Fibroblast of lung (primary cell): ENCODE measurements around the gene SBF2. TPM values are rescaled to one million over a fixed set of nuclear protein-coding genes. Genes with fewer than 3 reads are reported as not detected.

Experiments used
- DNase-seq, 2 donors: peaks; one replicate each; pipeline versions ENCODE4 v3.0.0 to v3.0.0-alpha.2; 2010; ENCODE audit warnings: low read depth in 2 of 2
- H2AFZ ChIP-seq: 2 replicates; pipeline ENCODE4 v1.5.1; 2012; ENCODE audit warnings: low read length, control low read depth, inconsistent platforms
- H3K27ac ChIP-seq: 2 replicates; pipeline ENCODE4 v1.5.1; 2011; ENCODE audit warnings: low read length, control low read depth; ENCODE audit not compliant: insufficient read depth
- H3K27me3 ChIP-seq: 2 replicates; pipeline ENCODE4 v1.5.1; 2011; ENCODE audit warnings: mild to moderate bottlenecking, low read length; ENCODE audit not compliant: control insufficient read depth, insufficient read depth
- H3K36me3 ChIP-seq: 2 replicates; pipeline ENCODE4 v1.5.1; 2011; ENCODE audit warnings: low read length; ENCODE audit not compliant: control insufficient read depth, insufficient read depth
- H3K4me1 ChIP-seq: 2 replicates; pipeline ENCODE4 v1.5.1; 2011; ENCODE audit warnings: low read length; ENCODE audit not compliant: control insufficient read depth, insufficient read depth; ENCODE audit errors: extremely low read depth
- H3K4me2 ChIP-seq: 2 replicates; pipeline ENCODE4 v1.5.1; 2011; ENCODE audit warnings: low read length, control low read depth; ENCODE audit not compliant: insufficient read depth; ENCODE audit errors: extremely low read depth
- H3K4me3 ChIP-seq, 4 experiments: fragments of 200-600 bp in 1 of 4; sonication (generic) in 1 of 4; replicated peaks in 1 of 4; 2 replicates each; pipeline ENCODE4 v1.5.1; 2011 to 2016; ENCODE audit warnings: low read length in 4 of 4, low read depth in 3 of 4, mild to moderate bottlenecking in 3 of 4, control low read depth in 2 of 4, inconsistent platforms in 1 of 4, mixed read lengths in 1 of 4; ENCODE audit not compliant: insufficient read depth in 1 of 4; ENCODE audit errors: control extremely low read depth in 1 of 4
- H3K79me2 ChIP-seq: 2 replicates; pipeline ENCODE4 v1.5.1; 2012; ENCODE audit warnings: mild to moderate bottlenecking, low read length, inconsistent platforms; ENCODE audit not compliant: control insufficient read depth, insufficient read depth
- H3K9ac ChIP-seq: 2 replicates; pipeline ENCODE4 v1.5.1; 2011; ENCODE audit warnings: mild to moderate bottlenecking, low read length, control low read depth; ENCODE audit not compliant: insufficient read depth
- H3K9me3 ChIP-seq: 2 replicates; pipeline ENCODE4 v1.5.1; 2012; ENCODE audit warnings: low read depth, low read length; ENCODE audit not compliant: control insufficient read depth, insufficient read depth
- H4K20me1 ChIP-seq: 2 replicates; pipeline ENCODE4 v1.5.1; 2011; ENCODE audit warnings: low read length; ENCODE audit not compliant: control insufficient read depth, insufficient read depth; ENCODE audit errors: extremely low read depth
- CTCF ChIP-seq, 2 donors: IDR thresholded peaks in 1 of 2; conservative IDR thresholded peaks in 1 of 2; 1 replicate in 1 of 2; 2 replicates in 1 of 2; pipeline ENCODE4 v1.5.1; 2011 to 2012; ENCODE audit warnings: low read length in 2 of 2, control low read depth in 1 of 2, inconsistent platforms in 1 of 2, low read depth in 1 of 2, mild to moderate bottlenecking in 1 of 2
- EZH2 ChIP-seq: IDR thresholded peaks from 2 replicates; pipeline ENCODE4 v1.5.1; 2012; ENCODE audit warnings: low read length, control low read depth, mild to moderate bottlenecking; ENCODE audit errors: missing control alignments
- polyA plus RNA-seq, 2 donors: library from polyadenylated mRNA; depleted of rRNA in 1 of 2; stranded (reverse) in 1 of 2; unstranded in 1 of 2; fragments of >200 nt; gene quantifications; 2 replicates each; pipeline ENCODE4 v1.2.1, GENCODE V29; 2011 to 2012; ENCODE audit warnings: missing spikeins in 1 of 2
- total RNA-seq: library from RNA; depleted of rRNA; stranded (reverse); fragments of >200 nt; gene quantifications from 2 replicates; pipeline ENCODE4 v1.2.1, GENCODE V29; 2014

SBF2 gene
- total and polyA plus RNA-seq, 2 donors (not counting 1 experiment from before 2014, with no cell fraction given) = 69.4 to 95.9 TPM

GRCh38 chr11:9888938-9889337 is 405.1 kb downstream of the SBF2 start:
- no peak overlapping the region for H3K4me2 ChIP-seq
- H3K9me3 ChIP-seq = no peaks in the 10 kb centered on the region
- no peak for DNase-seq
- no peaks in the 10 kb centered on the region for H4K20me1 ChIP-seq
- H3K4me1 ChIP-seq = no peaks in the 10 kb centered on the region
- H3K27ac ChIP-seq = no peak overlapping the region
- H3K9ac ChIP-seq = no peak overlapping the region
- no peaks in the 10 kb centered on the region for H3K79me2 ChIP-seq
- no peaks in the 10 kb centered on the region for H3K27me3 ChIP-seq
- TF ChIP-seq EZH2 = no peak
- TF ChIP-seq CTCF (conservative IDR thresholded peaks at IDR 0.05 in 1 of 2, IDR thresholded peaks at IDR 0.05 in 1 of 2; ENCODE audit: low read depth in 1 of 2, low read length in 2 of 2) = no peak
- no peak overlapping the region for H3K4me3 ChIP-seq
- H3K36me3 ChIP-seq = no peaks in the 10 kb centered on the region
- H2AFZ ChIP-seq = no peak overlapping the region

- no peak overlapping the region for H3K4me2 ChIP-seq
- no peaks in the 10 kb centered on the region for H3K9me3 ChIP-seq
- H3K27me3 ChIP-seq = no peaks in the 10 kb centered on the region
- H3K9ac ChIP-seq = no peak overlapping the region
- H2AFZ ChIP-seq = no peak overlapping the region
- H3K4me1 ChIP-seq = no peaks in the 10 kb centered on the region
- TF ChIP-seq EZH2 (no peak), CTCF (conservative IDR thresholded peaks at IDR 0.05 in 1 of 2, IDR thresholded peaks at IDR 0.05 in 1 of 2; ENCODE audit: low read depth in 1 of 2, low read length in 2 of 2) (no peak)
- H3K27ac ChIP-seq = no peak overlapping the region
- no peaks in the 10 kb centered on the region for H3K79me2 ChIP-seq
- H4K20me1 ChIP-seq = no peaks in the 10 kb centered on the region
- DNase-seq = no peak
- H3K4me3 ChIP-seq = no peak overlapping the region
- no peaks in the 10 kb centered on the region for H3K36me3 ChIP-seq
These were observed 406.5 kb downstream of the SBF2 start for GRCh38 chr11:9887472-9887871.

- Histone ChIP-seq H3K79me2 (no peaks in the 10 kb centered on the region), H3K4me1 (no peaks in the 10 kb centered on the region), H3K4me2 (no peak overlapping the region), H3K27ac (no peak overlapping the region), H3K27me3 (no peaks in the 10 kb centered on the region), H3K9me3 (no peaks in the 10 kb centered on the region), H4K20me1 (no peaks in the 10 kb centered on the region), H3K4me3 (no peak overlapping the region), H2AFZ (no peak overlapping the region), H3K9ac (no peak overlapping the region), H3K36me3 (no peaks in the 10 kb centered on the region)
- TF ChIP-seq CTCF (conservative IDR thresholded peaks at IDR 0.05 in 1 of 2, IDR thresholded peaks at IDR 0.05 in 1 of 2; ENCODE audit: low read depth in 1 of 2, low read length in 2 of 2) = no peak
- TF ChIP-seq EZH2 = no peak
- no peak for DNase-seq
These were observed 407.4 kb downstream of the SBF2 start for GRCh38 chr11:9886595-9886994.
